Astrocyte of the hippocampus (primary cell): ENCODE data around the gene TAF6.

ENCODE experiments used
- DNase-seq: peaks from one replicate; pipeline ENCODE4 v3.0.0; 2011; ENCODE audit warnings: low read depth, low spot score

Gene TAF6

DNA sequence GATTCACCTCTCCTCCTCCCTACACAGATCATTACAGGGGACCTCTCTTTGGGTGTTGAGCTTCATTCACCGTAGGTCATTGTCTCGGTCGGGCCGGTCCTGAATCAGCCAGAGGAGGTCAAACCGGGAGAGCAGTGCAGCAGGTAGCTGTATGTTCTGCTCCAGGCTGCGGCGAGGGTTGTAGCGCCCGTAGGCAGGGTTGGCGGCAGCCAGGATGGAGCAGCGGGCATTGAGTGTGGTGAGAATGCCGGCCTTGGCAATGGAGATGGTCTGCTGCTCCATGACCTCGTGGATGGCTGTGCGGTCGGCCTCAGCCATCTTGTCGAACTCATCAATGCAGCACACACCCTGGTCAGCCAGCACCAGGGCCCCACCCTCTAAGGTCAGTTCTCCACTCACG, 23.5 kb downstream of the TAF6 start:
- no peak for DNase-seq

GRCh38 chr7:100095289-100095688, 23.9 kb downstream of the TAF6 start:
- DNase-seq = no peak

GRCh38 chr7:100093925-100094486, 25.2 kb downstream of the TAF6 start:
- no peak for DNase-seq

- no peak for DNase-seq
These were observed 25.7 kb downstream of the TAF6 start for GRCh38 chr7:100093498-100093897.

DNA sequence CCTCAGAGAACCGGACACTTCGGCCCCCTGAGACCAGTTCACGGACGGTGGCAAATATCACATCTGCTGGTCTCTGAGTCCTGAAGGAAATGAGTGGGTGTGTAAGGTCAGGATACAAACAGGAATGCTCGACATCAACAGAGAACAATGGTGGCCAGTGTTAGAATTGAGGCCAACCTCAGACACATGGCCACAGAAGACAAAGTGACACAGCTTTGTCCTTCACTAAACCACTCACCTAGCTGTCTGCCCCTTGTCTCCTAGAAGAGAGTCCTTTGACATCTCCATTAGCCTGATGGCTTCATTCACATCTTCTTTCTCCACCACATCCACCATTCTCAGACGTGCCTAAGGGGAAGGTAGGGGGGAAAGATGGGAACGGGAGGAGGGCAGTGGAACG, 26.1 kb downstream of the TAF6 start:
- no peak for DNase-seq

DNA sequence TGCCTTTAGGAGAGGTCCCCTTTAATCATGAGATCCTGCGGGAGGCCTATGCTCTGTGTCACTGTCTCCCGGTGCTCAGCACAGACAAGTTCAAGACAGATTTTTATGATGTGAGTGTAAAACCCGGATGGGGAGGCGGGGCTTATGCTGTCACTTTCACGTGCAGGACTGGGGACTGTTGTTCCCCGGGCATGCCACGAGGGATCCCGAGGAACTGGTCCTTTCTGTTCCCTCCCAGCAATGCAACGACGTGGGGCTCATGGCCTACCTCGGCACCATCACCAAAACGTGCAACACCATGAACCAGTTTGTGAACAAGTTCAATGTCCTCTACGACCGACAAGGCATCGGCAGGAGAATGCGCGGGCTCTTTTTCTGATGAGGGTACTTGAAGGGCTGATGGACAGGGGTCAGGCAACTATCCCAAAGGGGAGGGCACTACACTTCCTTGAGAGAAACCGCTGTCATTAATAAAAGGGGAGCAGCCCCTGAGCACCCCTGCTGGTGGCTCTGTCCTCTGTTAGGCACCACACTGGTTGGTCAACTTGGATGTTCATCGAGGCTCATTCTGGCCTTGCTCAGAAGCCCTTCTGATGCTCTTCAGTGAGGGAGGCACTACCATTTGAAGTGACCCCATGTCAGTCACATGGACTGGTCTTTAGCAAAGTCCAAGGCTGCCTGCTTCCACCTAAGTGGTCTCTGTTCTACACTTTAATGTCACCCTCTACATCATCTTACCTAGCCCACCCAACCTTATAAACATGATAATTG, 27.6 kb downstream of the TAF6 start:
- peak; percentile 34 for DNase-seq

GRCh38 chr7:100090527-100091410, 28.4 kb downstream of the TAF6 start:
- DNase-seq = no peak

GRCh38 chr7:100089458-100090196, 29.5 kb downstream of the TAF6 start:
- DNase-seq = peak; percentile 39

- peak; percentile 92 for DNase-seq
These were observed 30.3 kb downstream of the TAF6 start, which contains the start of gene COPS6 for GRCh38 chr7:100088621-100089457. TSS of gene COPS6 (plus strand) at chr7:100088969. CDS start at chr7:100088991, 22 bp downstream.

- no peak for DNase-seq
These were observed 31.0 kb downstream of the TAF6 start for GRCh38 chr7:100088095-100088620.

- peak; percentile 94 for DNase-seq
These were observed 32.0 kb downstream of the TAF6 start for GRCh38 chr7:100087055-100087750.

DNA sequence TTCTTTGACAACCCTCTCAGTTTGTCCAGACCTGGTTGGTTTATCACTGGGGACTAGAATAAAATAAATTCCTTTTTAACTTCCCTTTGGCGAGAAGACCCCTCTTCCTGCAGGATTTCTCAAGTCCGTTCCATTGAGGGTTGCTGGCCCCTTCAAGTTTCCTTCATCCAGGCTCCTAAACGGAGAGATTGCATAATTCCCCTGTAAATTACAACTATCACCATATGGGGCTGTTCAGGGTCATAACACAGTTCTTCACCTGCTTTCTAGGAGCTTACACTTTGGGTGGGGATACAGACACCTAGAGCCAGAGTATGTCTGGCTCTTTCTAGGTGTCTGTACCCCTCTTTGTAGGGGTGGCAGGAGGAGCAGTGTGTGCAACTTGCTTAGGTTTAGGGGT, 33.6 kb downstream of the TAF6 start:
- no peak for DNase-seq

DNA sequence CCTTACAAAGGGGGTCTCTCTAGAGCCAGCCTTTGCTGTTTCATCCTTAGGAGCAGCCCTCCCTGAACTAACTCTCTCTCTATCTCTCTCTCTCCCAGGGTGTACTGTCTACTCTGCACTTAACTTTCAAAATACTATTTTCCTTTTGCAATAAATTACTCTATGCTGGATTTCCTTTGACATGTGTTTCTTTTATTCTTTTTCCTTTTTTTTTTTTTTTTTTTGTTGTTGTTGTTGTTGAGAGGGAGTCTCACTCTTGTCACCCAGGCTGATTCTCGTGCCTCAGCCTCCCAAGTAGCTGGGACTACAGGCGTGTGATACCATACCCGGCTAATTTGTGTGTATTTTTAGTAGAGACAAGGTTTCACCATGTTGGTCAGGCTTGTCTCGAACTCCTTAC, 36.2 kb downstream of the TAF6 start:
- no peak for DNase-seq

DNA sequence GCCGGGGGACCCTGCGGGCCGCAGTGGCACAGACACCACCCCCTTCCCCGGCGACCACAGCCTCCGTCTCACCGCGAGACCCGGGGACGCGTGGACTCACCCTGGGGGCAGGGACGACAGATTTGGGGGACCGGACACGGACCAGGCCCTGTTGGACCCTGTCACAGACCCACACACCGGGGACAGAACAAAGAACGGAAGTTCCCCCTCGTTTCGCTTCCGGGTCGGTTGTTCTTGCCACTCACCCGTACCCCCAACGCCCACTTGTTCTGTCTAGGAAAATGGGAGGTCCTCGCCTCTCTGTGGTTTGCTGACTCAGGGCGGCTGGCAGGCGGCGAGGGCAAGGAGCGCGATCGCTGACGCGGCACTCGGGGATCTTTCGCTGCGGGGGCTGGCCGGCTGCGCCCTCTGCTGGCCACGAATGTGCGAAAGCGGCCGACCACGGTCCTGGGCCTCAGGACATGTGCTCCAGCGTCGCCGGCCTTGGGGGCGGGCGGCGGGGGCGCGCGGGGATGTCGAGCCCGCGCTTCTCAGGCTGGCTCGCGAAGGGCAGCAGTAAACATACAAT, 37.5 kb downstream of the TAF6 start, which contains the start of gene ZNF3:
TSS of gene ZNF3 (minus strand) at position 189 of the 568 bp plus-strand sequence. CDS start 4,366 bp downstream, outside the sequence.
- peak; percentile 100 for DNase-seq

DNA sequence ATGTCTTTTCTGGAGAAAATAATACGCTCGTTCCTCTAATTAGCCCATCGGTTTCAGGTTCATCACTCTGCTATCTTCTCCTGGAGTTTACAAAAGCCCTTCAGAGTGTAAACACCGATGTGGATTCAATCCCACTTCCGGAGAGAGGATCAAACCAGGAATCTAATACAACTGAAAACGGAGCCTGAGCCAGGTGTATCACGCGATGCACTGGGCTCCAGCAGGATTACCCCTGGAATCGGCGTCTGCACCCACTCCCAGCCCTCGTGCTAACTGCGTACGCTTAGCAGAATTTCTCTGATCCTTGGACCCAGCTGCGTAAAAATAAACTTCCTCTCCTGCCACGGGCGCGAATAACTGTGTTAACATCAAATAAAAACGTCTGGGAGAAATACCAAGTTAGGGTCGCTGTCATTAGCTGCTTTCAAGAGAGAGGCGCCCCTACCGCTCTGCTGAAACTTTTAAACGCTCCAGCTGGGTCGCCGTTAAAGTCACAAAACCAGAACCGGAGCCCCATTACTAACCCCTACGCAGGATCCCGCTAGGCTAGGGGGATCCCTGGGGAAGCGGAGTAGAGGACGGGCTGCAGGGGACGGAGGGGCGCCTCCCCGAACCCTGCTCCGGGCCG, 38.1 kb downstream of the TAF6 start:
- peak; percentile 49 for DNase-seq

DNA sequence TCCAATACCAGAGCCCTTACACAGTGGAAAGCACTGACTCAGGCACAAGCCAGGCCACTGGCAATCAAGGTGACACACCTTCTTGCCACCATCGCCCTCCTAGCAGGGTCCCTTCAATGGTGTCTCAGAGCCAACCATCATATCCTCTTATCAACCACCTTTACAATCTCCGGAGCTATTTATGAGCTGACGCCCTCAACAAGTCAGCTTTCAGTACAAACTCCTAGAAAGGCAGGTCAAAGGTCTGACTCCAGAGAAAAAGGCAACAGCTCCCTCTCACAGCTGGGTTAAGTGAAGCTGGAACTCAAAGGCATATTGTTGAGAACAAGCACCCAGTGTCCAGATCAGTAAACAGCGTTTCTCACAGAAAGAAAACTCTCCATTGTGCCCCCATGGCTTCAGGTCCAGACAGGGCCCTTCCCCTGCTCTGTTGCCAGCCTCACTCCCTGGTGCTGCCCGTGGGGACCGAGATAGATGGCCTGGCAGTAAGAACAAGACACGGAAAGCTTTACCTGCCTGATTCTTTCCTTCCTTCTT, 40.1 kb downstream of the TAF6 start:
- no peak for DNase-seq

GRCh38 chr7:100077205-100077604, 42.0 kb downstream of the TAF6 start:
- no peak for DNase-seq

DNA sequence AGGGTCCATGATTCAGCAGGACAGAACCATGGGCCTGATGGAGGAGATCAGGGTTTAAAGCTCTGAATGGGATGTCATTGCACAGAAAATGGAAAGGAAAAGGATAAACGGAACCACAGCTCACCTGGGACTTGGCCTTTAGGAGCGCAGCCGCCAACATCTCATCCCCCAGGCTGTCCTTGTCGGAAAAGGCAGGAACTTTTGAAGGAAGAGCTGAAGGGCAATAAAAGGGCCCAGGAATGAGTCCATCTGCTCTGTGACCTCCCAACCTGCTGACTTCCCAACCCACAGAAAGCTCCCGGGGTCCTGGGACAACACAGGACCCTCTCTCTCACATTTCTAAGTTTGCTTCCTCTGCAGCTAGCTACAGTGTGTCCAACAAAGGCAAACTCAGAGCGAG, 43.7 kb downstream of the TAF6 start:
- DNase-seq = no peak

- DNase-seq = no peak
These were observed 44.3 kb downstream of the TAF6 start for GRCh38 chr7:100074841-100075240.
